Tibial artery (tissue), 4 donors: ENCODE data around the gene PTPRH.
"Not testable (repeated sequence)": the region's sequence is repeated elsewhere in the genome, so short reads cannot be mapped to it uniquely, and the experiment has no call there.

Experiments
- DNase-seq, 2 donors: peaks; one replicate each; pipeline ENCODE4 v3.0.0-alpha.2; 2019
- H3K27ac ChIP-seq, 2 donors: fragments of 200-600 bp; sonication (generic) in 1 of 2; 1 replicate in 1 of 2; 2 replicates in 1 of 2; pipeline ENCODE4 v1.5.1; 2018 to 2019; ENCODE audit warnings: mild to moderate bottlenecking in 1 of 2
- H3K27me3 ChIP-seq, 2 donors: fragments of 200-600 bp; sonication (generic) in 1 of 2; one replicate each; pipeline versions ENCODE4 v1.5.1 to v1.6.0; 2016 to 2019
- H3K36me3 ChIP-seq, 3 donors: fragments of 200-600 bp; sonication (generic) in 2 of 3; one replicate each; pipeline ENCODE4 v1.5.1; 2016 to 2019; ENCODE audit warnings: mild to moderate bottlenecking in 2 of 3
- H3K4me1 ChIP-seq, 4 donors: fragments of 200-600 bp; sonication (generic) in 2 of 4; 1 replicate in 3 of 4; 2 replicates in 1 of 4; pipeline ENCODE4 v1.5.1; 2016 to 2019
- H3K4me3 ChIP-seq, 2 donors: fragments of 200-600 bp; sonication (generic) in 1 of 2; 1 replicate in 1 of 2; 2 replicates in 1 of 2; pipeline ENCODE4 v1.5.1; 2018 to 2019; ENCODE audit warnings: mild to moderate bottlenecking in 2 of 2
- H3K9me3 ChIP-seq, 3 donors: fragments of 200-600 bp; sonication (generic) in 1 of 3; one replicate each; pipeline ENCODE4 v1.5.1; 2016 to 2019
- CTCF ChIP-seq, 2 experiments: fragments of 200-600 bp in 1 of 2; fragments of 450-650 bp in 1 of 2; IDR thresholded peaks; one replicate each; pipeline ENCODE4 v1.5.1; 2017 to 2019; ENCODE audit warnings: antibody characterized with exemption in 2 of 2, mild to moderate bottlenecking in 1 of 2, moderate library complexity in 1 of 2
- intact Hi-C: fragments of 100-400 bp; cut with DNase I; formaldehyde crosslinking; loops from one replicate; pipeline ENCODE4 v1.15.0; 2023; ENCODE audit warnings: low total_unique reads

Gene PTPRH

GRCh38 chr19:55174425-55175116 lies 34.7 kb downstream of the PTPRH start:
- Histone ChIP-seq H3K4me1 (peaks cover 0 to 24% (median 18%) of the 10 kb centered on the region in 4 donors), H3K27ac (no peak overlapping the region), H3K27me3 (peaks cover 9 to 93% of the 10 kb centered on the region in 2 donors), H3K4me3 (no peak overlapping the region), H3K9me3 (no peaks in the 10 kb centered on the region), H3K36me3 (no peaks in the 10 kb centered on the region)
- DNase-seq: no peak
- intact Hi-C loops: no loop called here
- no peak for TF ChIP-seq CTCF (IDR thresholded peaks at IDR 0.05)

DNA sequence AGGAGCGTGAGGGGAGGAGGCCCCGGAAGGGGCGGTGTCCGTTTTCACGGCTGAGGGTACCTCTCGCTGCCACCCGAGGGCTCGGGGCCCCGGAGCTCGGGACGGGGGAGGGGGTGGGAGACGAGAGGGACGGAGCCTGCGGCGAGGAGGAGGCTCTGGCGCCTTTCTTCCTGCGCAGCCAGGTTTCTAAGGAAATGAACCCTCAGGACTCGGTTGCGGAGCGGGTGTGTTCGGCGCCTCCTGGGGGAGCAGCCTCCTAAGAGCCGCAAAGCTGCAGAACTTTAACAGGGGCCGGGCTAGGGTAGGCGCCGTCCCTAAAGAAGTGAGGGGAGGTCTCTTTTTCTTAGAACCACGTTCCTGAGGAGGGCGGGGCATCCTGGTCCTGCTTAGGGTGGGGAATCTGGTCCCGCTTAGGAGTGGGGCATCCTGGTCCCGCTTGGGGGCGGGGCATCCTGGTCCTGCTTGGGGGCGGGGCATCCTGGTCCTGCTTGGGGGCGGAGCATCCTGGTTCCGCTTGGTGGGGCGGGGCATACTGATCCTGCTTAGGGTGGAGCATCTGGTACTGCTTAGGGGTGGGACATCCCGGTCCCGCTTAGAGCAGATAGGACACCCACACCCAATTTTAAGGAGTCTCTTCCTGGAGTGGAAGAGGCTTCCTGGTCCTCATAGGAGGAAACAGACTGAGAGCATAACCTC lies 35.4 kb downstream of the PTPRH start:
- Histone ChIP-seq H3K27me3 (peaks cover 3 to 93% of the 10 kb centered on the region in 2 donors), H3K27ac (no peak overlapping the region)
- intact Hi-C loops: no loop called here

GRCh38 chr19:55173186-55173713 lies 36.1 kb downstream of the PTPRH start:
- no peak overlapping the region for H3K27ac ChIP-seq

More for the DNA sequence above, 35.4 kb downstream of the PTPRH start:
- Histone ChIP-seq H3K4me1 (peaks cover 0 to 16% (median 11%) of the 10 kb centered on the region in 4 donors), H3K4me3 (peak overlapping the region; percentile 13 to 31), H3K36me3 (no peaks in the 10 kb centered on the region), H3K9me3 (no peaks in the 10 kb centered on the region)
- TF ChIP-seq CTCF (IDR thresholded peaks at IDR 0.05): no peak
- DNase-seq: peak in 1 of 2 donors; percentile 27

DNA sequence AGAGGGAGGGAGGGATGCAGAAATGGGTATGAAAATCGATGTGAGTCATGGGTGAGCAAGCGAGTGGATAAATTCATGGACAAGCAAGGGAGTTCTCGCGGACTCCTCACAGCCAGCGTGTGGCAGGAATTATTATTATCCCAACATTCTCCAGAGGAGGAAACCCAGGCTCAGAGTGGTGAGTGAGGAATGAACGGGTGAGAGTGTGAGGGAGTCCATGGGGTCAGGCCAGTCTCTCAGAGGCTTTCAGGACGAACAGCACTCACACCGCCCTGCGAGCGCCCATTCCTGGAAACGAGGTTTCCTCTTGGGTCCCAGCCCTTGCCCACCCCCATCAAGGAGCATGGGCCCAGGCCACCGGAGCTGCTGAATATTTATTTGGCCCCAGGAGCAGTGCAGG lies 36.6 kb downstream of the PTPRH start:
- H3K27me3 ChIP-seq: peaks cover 3 to 91% of the 10 kb centered on the region in 2 donors
- no peak overlapping the region for H3K27ac ChIP-seq
- no peak for TF ChIP-seq CTCF (IDR thresholded peaks at IDR 0.05)
- H3K9me3 ChIP-seq: no peaks in the 10 kb centered on the region
- H3K4me3 ChIP-seq: no peak overlapping the region
- intact Hi-C loops: no loop called here
- no peaks in the 10 kb centered on the region for H3K36me3 ChIP-seq
- no peak for DNase-seq
- H3K4me1 ChIP-seq: peaks cover 0 to 15% (median 9%) of the 10 kb centered on the region in 4 donors

More at GRCh38 chr19:55173186-55173713, 36.1 kb downstream of the PTPRH start:
- Histone ChIP-seq H3K4me1 (peaks cover 0 to 15% (median 9%) of the 10 kb centered on the region in 4 donors), H3K36me3 (no peaks in the 10 kb centered on the region), H3K4me3 (peak overlapping the region; percentile 13 to 31), H3K9me3 (no peaks in the 10 kb centered on the region), H3K27me3 (peaks cover 3 to 93% of the 10 kb centered on the region in 2 donors)
- DNase-seq: no peak
- no peak for TF ChIP-seq CTCF (IDR thresholded peaks at IDR 0.05)
- intact Hi-C loops: no loop called here

DNA sequence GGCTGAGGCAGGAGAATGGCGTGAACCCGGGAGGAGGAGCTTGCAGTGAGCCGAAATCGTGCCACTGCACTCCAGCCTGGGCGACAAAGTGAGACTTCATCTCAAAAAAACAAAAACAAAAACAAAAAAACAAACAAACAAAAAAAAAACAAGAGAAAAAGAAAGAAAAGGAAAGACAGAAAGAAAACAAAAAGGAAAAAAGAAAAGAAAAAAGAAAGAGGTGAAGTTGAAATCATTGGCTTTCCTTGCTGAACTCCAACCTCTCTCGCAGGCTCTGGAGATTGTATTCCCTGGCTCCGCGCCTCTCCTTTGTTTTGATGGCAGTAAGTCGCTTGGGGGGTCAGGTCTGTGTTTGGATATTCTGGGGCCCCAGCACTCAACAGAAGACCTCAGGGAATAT lies 37.0 kb downstream of the PTPRH start:
- H3K36me3 ChIP-seq, H3K4me3 ChIP-seq, DNase-seq, H3K27ac ChIP-seq, H3K9me3 ChIP-seq, intact Hi-C loops: not testable (repeated sequence)
- Histone ChIP-seq H3K4me1 (peaks cover 0 to 15% (median 9%) of the 10 kb centered on the region in 4 donors), H3K27me3 (peaks cover 3 to 91% of the 10 kb centered on the region in 2 donors)

GRCh38 chr19:55171440-55171839 lies 37.9 kb downstream of the PTPRH start:
- Histone ChIP-seq H3K27me3 (peaks cover 3 to 91% of the 10 kb centered on the region in 2 donors), H3K4me3 (no peak overlapping the region), H3K36me3 (no peaks in the 10 kb centered on the region), H3K27ac (no peak overlapping the region), H3K9me3 (no peaks in the 10 kb centered on the region), H3K4me1 (peaks cover 0 to 16% (median 12%) of the 10 kb centered on the region in 4 donors)
- intact Hi-C loops: no loop called here
- DNase-seq: no peak
- no peak for TF ChIP-seq CTCF (IDR thresholded peaks at IDR 0.05)
